WI38 (cell line): ENCODE measurements around the gene PPP6C.
"Not testable (repeated sequence)": the region's sequence is repeated elsewhere in the genome, so short reads cannot be mapped to it uniquely, and the experiment has no call there.

Source experiments
- H3K4me3 ChIP-seq: 2 replicates; pipeline ENCODE4 v1.5.1; 2011; ENCODE audit warnings: low read depth, mild to moderate bottlenecking, control low read depth, low read length
- CTCF ChIP-seq: IDR thresholded peaks from 2 replicates; pipeline ENCODE4 v1.5.1; 2012; ENCODE audit warnings: low read depth, mild to moderate bottlenecking, control low read depth, low read length

Gene PPP6C

GRCh38 chr9:125133403-125134329 lies 55.9 kb downstream of the PPP6C start:
- H3K4me3 ChIP-seq = no peak overlapping the region

DNA sequence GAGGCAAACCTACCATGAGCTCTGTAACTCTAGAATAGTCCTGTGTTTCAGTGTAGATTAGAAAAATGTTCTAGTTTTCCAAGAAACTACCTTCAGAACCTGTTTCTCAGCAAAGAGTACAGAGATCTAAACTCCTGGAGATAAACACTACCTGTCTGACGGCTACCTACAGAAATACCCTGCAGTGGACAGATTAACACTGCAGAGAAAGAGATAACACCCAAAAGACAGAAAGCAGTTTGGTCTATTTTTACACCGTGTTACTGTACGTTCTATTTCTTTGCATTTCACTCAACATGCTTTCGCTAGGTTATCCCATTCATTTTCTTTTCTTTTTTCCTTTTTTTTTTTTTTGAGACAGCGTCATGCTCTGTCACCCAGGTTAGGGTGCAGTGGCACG lies 57.8 kb downstream of the PPP6C start:
- TF ChIP-seq CTCF = no peak
- no peak overlapping the region for H3K4me3 ChIP-seq

More at GRCh38 chr9:125133403-125134329, 55.9 kb downstream of the PPP6C start:
- no peak for TF ChIP-seq CTCF

DNA sequence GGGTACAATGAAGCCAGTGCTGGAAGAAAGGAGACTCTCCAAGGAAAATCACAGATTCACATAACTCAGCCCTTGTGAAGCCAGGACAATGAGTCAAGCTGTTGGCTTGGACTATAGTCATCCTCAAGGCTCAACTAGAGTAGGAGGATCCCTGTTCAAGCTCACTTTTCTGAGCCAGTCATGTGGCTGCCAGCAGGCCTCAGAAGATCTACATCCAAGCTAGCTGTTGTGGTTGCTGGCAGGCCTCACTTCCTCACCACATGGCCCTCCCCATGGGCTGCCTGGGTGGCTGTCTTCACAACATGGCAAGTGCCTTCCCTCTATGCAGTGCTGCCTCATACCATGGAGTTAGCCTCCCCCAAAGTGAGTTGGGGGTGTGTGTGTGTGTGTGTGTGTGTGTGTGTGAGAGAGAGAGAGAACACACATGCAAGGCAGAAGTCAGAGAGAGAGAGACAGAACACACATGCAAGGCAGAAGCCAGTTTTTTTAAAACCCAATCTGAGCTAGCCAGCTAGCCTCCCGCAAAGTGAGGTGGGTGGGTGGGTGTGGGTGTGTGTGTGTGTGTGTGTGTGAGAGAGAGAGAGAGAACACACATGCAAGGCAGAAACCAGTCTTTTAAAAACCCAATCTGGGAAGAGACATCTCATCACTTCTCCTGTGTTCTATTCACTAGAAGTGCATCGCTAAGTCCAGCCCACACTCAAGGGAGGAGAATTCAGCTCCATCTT lies 63.4 kb downstream of the PPP6C start:
- H3K4me3 ChIP-seq = no peak overlapping the region
- no peak for TF ChIP-seq CTCF

GRCh38 chr9:125125523-125125922 lies 64.1 kb downstream of the PPP6C start:
- no peak overlapping the region for H3K4me3 ChIP-seq
- TF ChIP-seq CTCF = no peak

DNA sequence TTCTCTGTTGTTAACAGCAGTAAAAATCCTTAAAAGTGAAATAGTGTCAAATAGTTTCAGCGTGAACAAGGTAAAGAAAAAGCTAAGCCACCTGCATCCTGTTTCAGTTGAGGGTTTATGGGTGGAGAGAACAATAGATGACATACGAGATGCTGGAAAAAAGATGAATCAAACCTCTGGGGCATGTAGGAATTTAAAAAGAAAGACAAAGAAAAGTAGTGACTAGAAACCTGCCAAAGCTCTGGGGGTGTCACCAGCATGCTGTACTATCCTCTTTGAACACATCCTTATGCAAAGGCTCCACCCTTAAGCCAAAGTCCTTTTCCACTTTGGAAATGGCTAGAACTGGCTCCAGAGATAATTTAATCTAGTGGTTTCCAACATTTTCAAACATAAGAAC lies 68.5 kb downstream of the PPP6C start:
- no peak overlapping the region for H3K4me3 ChIP-seq
- no peak for TF ChIP-seq CTCF

GRCh38 chr9:125119643-125120286 lies 69.8 kb downstream of the PPP6C start:
- no peak overlapping the region for H3K4me3 ChIP-seq
- TF ChIP-seq CTCF = no peak

- not testable (repeated sequence) for H3K4me3 ChIP-seq
These were observed 70.9 kb downstream of the PPP6C start for GRCh38 chr9:125118696-125119095.

DNA sequence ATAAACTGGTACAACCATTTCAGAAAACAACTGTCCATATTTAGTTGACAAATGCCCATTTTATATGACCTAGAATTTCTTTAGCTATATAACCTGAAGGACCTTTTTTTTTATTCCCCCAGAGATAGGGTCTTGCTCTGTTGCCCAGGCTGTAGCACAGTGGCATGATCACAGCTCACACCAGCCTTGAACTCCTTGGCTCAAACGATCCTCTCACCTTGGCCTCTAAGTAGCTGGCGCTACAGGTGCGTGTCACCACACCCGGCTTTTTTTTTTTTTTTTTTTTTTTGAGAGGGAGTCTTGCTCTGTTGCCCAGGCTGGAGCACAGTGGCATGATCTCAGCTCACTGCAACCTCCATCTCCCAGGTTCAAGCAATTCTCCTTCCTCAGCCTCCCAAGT lies 75.1 kb downstream of the PPP6C start:
- not testable (repeated sequence) for H3K4me3 ChIP-seq
